ENCODE data around the gene BCAS1.

Gene BCAS1

GRCh38 chr20:53919886-53920285 is 150.5 kb downstream of the BCAS1 start:
- in situ Hi-C loops (cut with MboI; ENCODE audit: low sequenced_read_pairs), result no loop called here

- in situ Hi-C loops (cut with MboI; ENCODE audit: low sequenced_read_pairs), result no loop called here
Measured at GRCh38 chr20:53918949-53919361, 151.4 kb downstream of the BCAS1 start.

DNA sequence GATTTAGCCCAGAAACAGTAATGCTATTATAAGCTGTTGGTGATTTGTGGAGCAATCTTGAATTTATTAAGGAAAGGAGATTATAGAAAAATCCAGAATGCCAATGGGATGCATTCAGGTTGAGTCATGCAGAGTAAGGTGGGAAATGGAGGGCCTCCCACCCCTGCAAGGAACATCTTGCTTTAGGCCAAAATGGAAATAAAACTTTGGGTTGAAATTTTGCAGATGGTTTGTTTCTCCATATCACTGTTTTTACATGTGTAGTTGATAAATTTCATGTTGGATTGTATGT is 152.4 kb downstream of the BCAS1 start:
- in situ Hi-C loops (cut with MboI; ENCODE audit: low sequenced_read_pairs), result no loop called here

DNA sequence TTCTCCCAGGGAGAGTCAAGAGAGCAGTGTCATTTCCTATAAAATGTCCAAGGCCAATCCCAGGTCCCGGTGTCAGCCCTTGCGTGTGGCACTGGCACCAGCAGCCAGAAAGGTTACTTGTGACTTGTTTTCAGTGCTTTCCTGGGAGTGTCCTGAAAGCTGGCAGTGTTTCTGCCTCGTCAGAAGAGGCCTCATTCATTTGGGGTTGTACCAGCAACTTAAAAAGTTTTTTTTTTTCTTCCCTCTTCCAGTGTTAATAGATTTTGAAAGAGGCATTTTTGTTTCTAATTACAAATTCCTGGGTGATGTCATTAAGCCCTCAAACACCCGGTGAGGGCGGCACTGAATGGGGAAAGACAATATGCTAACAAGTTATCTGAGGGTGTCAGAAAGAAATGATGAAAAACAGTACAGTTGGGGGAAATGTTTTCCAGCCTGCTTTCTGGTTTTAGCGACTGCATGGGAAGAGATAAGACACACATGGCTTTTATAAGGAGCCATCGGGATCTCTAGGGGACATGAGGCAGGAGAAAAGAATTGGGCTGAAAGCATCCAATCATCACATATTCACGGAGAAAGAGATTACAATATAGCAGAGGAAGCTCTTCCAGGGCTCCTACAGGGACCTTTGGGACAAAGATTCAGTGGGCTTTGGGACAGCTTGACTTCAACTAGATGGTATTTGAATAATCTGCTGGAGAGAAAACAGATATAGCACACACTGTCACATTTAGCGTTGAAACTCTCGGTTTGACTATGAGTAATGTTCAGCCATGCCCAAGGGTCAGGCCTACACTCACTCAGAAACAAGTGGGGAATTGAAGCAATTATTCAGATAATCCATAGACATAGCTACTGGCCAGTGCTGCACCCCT is 153.0 kb downstream of the BCAS1 start:
- in situ Hi-C loops (cut with MboI; ENCODE audit: low sequenced_read_pairs), result no loop called here

DNA sequence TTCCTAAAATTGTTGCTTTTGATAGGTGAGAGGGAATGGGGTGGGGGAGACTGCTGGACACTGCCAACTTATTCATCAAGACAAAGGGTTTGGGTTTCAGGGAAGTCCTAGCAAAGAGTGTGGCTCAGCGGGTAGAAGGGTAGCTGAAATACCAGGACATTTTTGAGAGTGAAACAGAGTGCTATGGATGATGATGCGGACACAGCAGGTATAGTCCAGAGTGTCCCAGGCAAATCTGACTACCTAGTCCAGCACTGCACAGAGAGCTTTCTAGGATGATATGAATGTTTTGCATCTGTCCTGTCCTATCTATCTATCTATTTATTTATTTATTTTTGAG is 154.3 kb downstream of the BCAS1 start:
- in situ Hi-C loops (cut with MboI; ENCODE audit: low sequenced_read_pairs), result no loop called here

DNA sequence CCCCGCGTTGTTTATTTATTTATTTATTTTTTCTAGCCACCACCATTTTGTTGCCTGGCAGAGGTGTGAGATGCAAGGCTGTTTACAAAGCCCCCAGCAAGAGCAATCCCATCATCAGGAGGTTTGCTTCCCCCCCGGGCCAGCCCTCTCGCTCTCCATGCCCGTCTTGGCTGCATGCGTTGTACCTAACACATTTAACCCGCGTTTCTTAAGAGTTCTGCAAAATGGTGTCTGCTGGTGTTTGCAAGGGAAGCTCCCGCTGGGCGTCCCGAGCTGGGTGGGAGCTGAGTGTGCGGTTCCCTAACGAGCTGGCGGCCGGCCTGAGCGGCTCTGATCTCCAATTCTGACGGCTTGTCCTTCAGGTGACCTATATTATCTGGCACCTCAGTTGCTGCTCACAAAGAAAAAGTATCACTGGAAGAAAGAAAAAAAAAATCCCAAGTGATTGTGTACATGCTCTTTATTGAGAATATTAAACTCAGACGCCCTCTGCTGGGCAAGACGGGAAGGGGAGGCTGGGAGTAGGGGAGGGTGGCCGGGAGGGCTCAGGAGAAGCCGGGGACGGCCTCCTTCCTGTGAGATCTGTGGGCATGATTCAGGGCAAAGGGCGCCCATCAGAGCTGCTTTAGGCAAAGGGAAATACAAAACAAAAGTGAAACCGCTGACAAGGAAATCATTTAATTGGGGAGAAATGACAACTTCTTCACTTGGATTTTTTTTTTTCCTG is 154.8 kb downstream of the BCAS1 start:
- in situ Hi-C loops (cut with MboI; ENCODE audit: low sequenced_read_pairs), result no loop called here

DNA sequence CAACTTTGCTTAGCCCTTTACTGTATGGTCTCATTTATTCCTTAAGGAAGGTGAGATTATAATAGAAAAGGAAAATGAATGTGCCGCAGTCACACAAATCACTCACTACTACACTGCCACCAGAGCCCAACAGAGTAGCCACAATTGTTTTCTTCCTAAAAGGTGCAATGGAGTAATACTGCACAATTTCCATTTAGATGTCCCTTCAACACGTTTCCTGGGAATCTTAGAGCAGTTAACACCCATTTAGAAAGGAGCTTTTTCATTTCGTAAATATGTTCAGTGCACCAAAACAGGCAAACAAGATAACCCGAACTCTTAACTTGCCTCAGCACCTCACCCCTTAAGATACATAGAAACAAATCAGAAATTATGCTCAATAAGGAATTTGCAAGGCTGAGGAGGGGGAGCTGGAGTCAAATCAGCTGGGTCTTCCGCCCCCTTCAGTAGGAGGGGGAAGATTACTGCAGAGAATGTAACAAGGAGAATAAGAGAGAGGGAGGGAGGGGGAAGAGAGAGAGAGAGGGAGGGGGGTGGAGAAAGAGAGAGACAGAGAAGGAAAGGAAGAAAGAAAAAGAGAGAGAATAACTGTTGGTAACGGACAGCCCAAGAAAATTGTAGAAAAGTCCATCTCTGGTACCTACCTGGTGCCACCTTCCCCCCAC is 155.5 kb downstream of the BCAS1 start:
- in situ Hi-C loops (cut with MboI; ENCODE audit: low sequenced_read_pairs), result no loop called here

DNA sequence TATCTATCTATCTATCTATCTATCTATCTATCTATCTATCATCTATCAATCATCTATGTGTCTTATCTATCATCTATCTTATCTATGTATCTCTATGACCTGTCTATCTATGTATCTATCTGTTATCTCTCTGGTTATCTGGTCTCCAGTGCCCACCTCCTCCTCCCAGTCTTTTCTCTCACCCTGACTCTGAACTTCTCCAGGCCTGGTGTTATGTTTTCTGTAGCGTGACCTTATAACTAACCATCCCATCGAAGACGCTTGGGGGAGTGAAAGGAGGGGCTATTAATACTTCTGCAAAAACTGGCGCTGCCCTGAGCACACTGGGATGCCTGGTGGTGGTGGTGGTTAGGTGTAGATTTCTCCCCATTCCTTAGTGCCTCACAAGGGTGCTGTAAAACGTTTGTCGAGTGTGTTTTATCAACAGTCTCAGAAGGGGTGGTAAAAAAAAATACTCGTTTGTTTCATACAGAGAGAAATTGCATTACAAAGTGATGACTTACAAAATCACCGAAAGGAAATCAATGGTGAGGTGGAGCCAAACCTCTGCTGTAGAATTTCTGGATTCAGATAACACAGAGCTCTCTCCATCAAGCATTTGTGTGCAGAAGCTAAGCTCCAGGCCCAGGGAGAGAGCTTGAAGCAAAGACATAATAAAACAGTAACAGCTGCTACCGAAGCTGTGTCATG is 156.2 kb downstream of the BCAS1 start:
- in situ Hi-C loops (cut with MboI; ENCODE audit: low sequenced_read_pairs), result no loop called here

GRCh38 chr20:53911301-53911700 is 159.1 kb downstream of the BCAS1 start:
- in situ Hi-C loops (cut with MboI; ENCODE audit: low sequenced_read_pairs), result no loop called here

GRCh38 chr20:53910351-53911002 is 159.9 kb downstream of the BCAS1 start:
- in situ Hi-C loops (cut with MboI; ENCODE audit: low sequenced_read_pairs), result no loop called here

- in situ Hi-C loops (cut with MboI; ENCODE audit: low sequenced_read_pairs), result no loop called here
Measured at GRCh38 chr20:53907968-53908751, 162.2 kb downstream of the BCAS1 start.

DNA sequence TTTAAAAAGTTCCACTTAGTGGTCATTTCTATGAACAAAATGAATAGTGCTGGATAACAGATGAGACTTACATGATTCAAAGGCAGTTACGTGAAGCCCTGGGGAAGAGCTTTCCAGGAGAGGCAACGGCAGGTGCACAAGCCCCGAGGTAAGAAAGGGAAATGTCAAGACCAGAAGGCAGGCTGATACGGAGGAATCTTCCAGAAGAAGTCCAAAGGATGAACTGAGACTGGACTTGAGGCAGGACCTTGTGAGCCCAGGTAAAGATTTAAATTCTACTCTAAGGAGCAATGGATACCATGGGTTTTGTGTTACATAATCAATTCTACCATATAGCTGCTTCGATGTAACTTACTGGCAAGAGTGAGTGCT is 164.6 kb downstream of the BCAS1 start:
- in situ Hi-C loops (cut with MboI; ENCODE audit: low sequenced_read_pairs), result no loop called here

DNA sequence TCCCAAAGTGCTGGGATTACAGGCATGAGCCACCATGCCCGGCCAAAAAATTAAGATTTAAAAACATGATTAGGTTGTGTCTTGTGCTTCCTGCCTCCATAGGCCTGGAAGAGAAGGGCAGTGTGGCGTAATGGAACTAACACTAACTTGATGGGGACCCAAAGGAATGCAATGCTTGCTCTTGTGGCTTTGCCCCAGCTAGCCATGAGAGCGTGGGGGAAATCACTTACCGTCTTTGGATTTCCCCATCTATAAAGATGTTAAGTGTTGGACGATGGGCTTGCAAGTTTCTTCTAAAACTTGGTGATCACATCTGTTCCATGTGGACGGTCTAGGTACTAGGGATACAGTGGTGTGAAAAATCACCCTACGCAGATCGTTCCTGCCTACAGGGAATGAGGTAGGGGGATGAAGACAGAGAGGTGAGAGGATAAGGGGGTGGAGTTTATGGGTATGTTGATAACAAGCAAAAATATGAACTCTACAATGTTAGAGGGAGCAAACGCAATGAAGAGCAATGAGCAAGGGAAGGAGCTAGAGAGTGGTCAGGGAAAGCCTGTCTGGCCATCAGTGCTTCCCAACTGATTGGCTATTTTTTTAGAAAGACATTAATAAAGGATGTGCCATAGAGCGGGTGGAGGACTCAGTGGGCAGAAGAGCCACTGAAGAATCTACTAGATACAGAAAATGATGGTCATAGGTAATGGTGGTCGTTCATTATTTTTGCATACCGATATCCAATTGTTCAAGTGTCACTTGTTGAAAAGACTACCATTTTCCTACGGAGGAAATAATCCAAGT is 165.2 kb downstream of the BCAS1 start:
- in situ Hi-C loops (cut with MboI; ENCODE audit: low sequenced_read_pairs), result no loop called here

DNA sequence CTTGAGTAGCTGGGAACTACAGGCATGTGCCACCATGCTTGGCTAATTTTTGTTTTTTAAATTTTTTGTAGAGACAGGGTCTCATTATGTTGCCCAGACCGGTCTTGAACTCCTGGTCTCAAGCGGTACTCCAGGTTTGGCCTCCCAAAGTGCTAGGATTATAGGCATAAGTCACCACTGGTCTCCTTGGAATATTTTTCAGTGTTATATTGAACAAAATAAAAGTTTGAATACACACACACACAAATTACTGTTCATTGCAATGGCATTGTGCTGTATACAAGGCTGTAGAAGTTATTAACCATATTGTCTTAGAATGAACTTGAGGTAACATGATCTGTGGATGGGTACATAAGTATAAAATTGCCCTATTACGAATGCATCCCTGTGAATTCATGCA is 166.1 kb downstream of the BCAS1 start:
- in situ Hi-C loops (cut with MboI; ENCODE audit: low sequenced_read_pairs), result no loop called here

- in situ Hi-C loops (cut with MboI; ENCODE audit: low sequenced_read_pairs), result no loop called here
Measured at GRCh38 chr20:53903652-53903987, 166.8 kb downstream of the BCAS1 start.

- in situ Hi-C loops (cut with MboI; ENCODE audit: low sequenced_read_pairs), result no loop called here
Measured at GRCh38 chr20:53902968-53903651, 167.3 kb downstream of the BCAS1 start.

DNA sequence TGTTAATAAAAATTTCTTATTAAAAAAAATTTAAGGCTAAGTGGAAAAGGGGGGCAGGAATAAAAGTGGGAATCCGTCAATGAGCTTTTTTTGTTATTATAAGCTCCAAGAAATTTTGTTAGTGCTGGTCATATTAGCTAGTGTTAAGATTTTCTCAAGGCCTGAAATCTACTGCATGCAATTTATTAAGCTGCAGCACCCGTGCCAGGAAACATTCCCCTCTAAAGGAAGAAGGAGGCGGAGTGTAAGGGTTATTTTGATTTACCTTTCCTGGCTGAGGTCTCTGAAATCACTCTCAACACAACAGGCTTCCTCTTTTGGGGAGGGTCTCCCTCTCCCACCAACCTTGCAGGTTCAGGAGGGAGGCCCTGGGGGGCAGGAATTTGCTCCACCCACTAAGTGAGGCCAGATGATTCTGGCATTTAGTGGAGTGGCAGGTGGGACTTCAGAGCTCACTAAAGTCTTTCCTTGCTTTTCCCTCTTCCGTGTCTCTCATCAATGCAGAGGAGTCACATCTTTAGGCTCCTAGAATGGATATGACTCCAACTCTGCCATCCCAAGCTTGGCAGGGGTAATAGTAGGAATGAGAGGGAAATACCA is 168.8 kb downstream of the BCAS1 start:
- in situ Hi-C loops (cut with MboI; ENCODE audit: low sequenced_read_pairs), result no loop called here

GRCh38 chr20:53901064-53901463 is 169.3 kb downstream of the BCAS1 start:
- in situ Hi-C loops (cut with MboI; ENCODE audit: low sequenced_read_pairs), result no loop called here
